Breast epithelium (tissue), 4 donors: ENCODE measurements around the gene ANTXR1. TPM values are rescaled to one million over a fixed set of nuclear protein-coding genes. Genes with fewer than 3 reads are reported as not detected.

Experiments used
- DNase-seq, 2 donors: peaks; one replicate each; pipeline ENCODE4 v3.0.0-alpha.2; 2019; ENCODE audit warnings: low spot score in 2 of 2
- H3K27ac ChIP-seq, 2 donors: fragments of 200-600 bp; sonication (generic) in 1 of 2; one replicate each; pipeline ENCODE4 v1.5.1; 2016 to 2019; ENCODE audit warnings: mild to moderate bottlenecking in 1 of 2
- H3K27me3 ChIP-seq, 2 donors: fragments of 200-600 bp; sonication (generic) in 1 of 2; one replicate each; pipeline versions ENCODE4 v1.5.1 to v1.6.0; 2017 to 2019; ENCODE audit warnings: control low read depth in 1 of 2, mild to moderate bottlenecking in 1 of 2
- H3K36me3 ChIP-seq: fragments of 200-600 bp; one replicate; pipeline ENCODE4 v1.5.1; 2019
- H3K4me1 ChIP-seq, 2 donors: fragments of 200-600 bp; sonication (generic); one replicate each; pipeline ENCODE4 v1.5.1; 2016 to 2019; ENCODE audit warnings: control low read depth in 1 of 2
- H3K4me3 ChIP-seq, 3 donors: fragments of 200-600 bp; sonication (generic); 1 replicate in 2 of 3; 2 replicates in 1 of 3; pipeline ENCODE4 v1.5.1; 2016 to 2019; ENCODE audit warnings: mild to moderate bottlenecking in 3 of 3, moderate library complexity in 2 of 3
- H3K9me3 ChIP-seq, 2 donors: fragments of 200-600 bp; sonication (generic) in 1 of 2; one replicate each; pipeline ENCODE4 v1.5.1; 2016 to 2019; ENCODE audit warnings: control low read depth in 1 of 2
- CTCF ChIP-seq, 3 donors: fragments of 450-650 bp; IDR thresholded peaks; one replicate each; pipeline ENCODE4 v1.5.1; 2016 to 2017; ENCODE audit warnings: antibody characterized with exemption in 3 of 3, mild to moderate bottlenecking in 3 of 3, moderate library complexity in 3 of 3
- POLR2A ChIP-seq: fragments of 450-650 bp; IDR thresholded peaks from one replicate; pipeline ENCODE4 v1.6.1; 2016; ENCODE audit warnings: antibody characterized with exemption, mild to moderate bottlenecking, moderate library complexity
- POLR2AphosphoS5 ChIP-seq, 3 donors: sonication (generic); formaldehyde crosslinking; IDR thresholded peaks; one replicate each; pipeline ENCODE4 v1.6.1; 2017; ENCODE audit warnings: antibody characterized with exemption in 3 of 3
- intact Hi-C: fragments of 100-400 bp; cut with DNase I; formaldehyde crosslinking; loops from one replicate; pipeline ENCODE4 v1.15.1; 2023; ENCODE audit warnings: low total_unique reads
- total RNA-seq, 3 donors: library from RNA; depleted of rRNA; stranded (reverse); fragments of >200 nt; gene quantifications; one replicate each; pipeline ENCODE4 v1.1.0, GENCODE V29; 2016

The ANTXR1 gene
- total RNA-seq, 3 donors from 2014 or later, result 52.7 to 72.8 (median 68.8) TPM

GRCh38 chr2:69241664-69242514 lies 228.9 kb downstream of the ANTXR1 start:
- DNase-seq, result no peak
- Histone ChIP-seq H3K36me3 (no peaks in the 10 kb centered on the region), H3K27me3 (no peaks in the 10 kb centered on the region), H3K27ac (peak overlapping the region; percentile 38 to 66), H3K9me3 (no peaks in the 10 kb centered on the region), H3K4me3 (no peak overlapping the region), H3K4me1 (no peaks in the 10 kb centered on the region)
- intact Hi-C loops, result no loop called here
- TF ChIP-seq POLR2A (no peak), POLR2AphosphoS5 (IDR thresholded peaks at IDR 0.05) (no peak), CTCF (IDR thresholded peaks at IDR 0.05) (no peak)

GRCh38 chr2:69242651-69243051 lies 229.7 kb downstream of the ANTXR1 start:
- no peaks in the 10 kb centered on the region for H3K36me3 ChIP-seq
- TF ChIP-seq POLR2AphosphoS5 (IDR thresholded peaks at IDR 0.05) (no peak), POLR2A (no peak), CTCF (IDR thresholded peaks at IDR 0.05) (no peak)
- H3K4me3 ChIP-seq, result no peak overlapping the region
- intact Hi-C loops, result no loop called here
- peak overlapping the region in 1 of 2 donors; percentile 66 for H3K27ac ChIP-seq
- no peaks in the 10 kb centered on the region for H3K9me3 ChIP-seq
- H3K27me3 ChIP-seq, result no peaks in the 10 kb centered on the region
- no peak for DNase-seq
- no peaks in the 10 kb centered on the region for H3K4me1 ChIP-seq

- H3K9me3 ChIP-seq, result no peaks in the 10 kb centered on the region
- H3K27ac ChIP-seq, result no peak overlapping the region
- no peaks in the 10 kb centered on the region for H3K36me3 ChIP-seq
- no peaks in the 10 kb centered on the region for H3K27me3 ChIP-seq
- no peak for DNase-seq
- H3K4me3 ChIP-seq, result no peak overlapping the region
- no peak for TF ChIP-seq POLR2AphosphoS5 (IDR thresholded peaks at IDR 0.05)
- TF ChIP-seq CTCF (IDR thresholded peaks at IDR 0.05), result no peak
- TF ChIP-seq POLR2A, result no peak
- H3K4me1 ChIP-seq, result no peaks in the 10 kb centered on the region
- intact Hi-C loops, result no loop called here
These were observed 230.7 kb downstream of the ANTXR1 start for GRCh38 chr2:69243652-69244051.

- H3K4me1 ChIP-seq, result no peaks in the 10 kb centered on the region
- no peaks in the 10 kb centered on the region for H3K9me3 ChIP-seq
- H3K36me3 ChIP-seq, result no peaks in the 10 kb centered on the region
- H3K27ac ChIP-seq, result no peak overlapping the region
- TF ChIP-seq POLR2AphosphoS5 (IDR thresholded peaks at IDR 0.05), result no peak
- no peak for TF ChIP-seq CTCF (IDR thresholded peaks at IDR 0.05)
- no peak for TF ChIP-seq POLR2A
- no peak for DNase-seq
- no peak overlapping the region for H3K4me3 ChIP-seq
- intact Hi-C loops, result no loop called here
- H3K27me3 ChIP-seq, result no peaks in the 10 kb centered on the region
These were observed 231.9 kb downstream of the ANTXR1 start for GRCh38 chr2:69244882-69245281.

GRCh38 chr2:69247583-69247982 lies 234.6 kb downstream of the ANTXR1 start:
- intact Hi-C loops, result no loop called here
- no peak for DNase-seq
- no peaks in the 10 kb centered on the region for H3K27me3 ChIP-seq
- no peaks in the 10 kb centered on the region for H3K9me3 ChIP-seq
- H3K4me3 ChIP-seq, result no peak overlapping the region
- H3K4me1 ChIP-seq, result peaks cover 0 to 2% of the 10 kb centered on the region in 2 donors
- H3K36me3 ChIP-seq, result no peaks in the 10 kb centered on the region
- no peak for TF ChIP-seq CTCF (IDR thresholded peaks at IDR 0.05)
- TF ChIP-seq POLR2A, result no peak
- TF ChIP-seq POLR2AphosphoS5 (IDR thresholded peaks at IDR 0.05), result no peak
- H3K27ac ChIP-seq, result no peak overlapping the region
